Stomach smooth muscle (tissue), 2 donors: ENCODE measurements around the gene MED22.
"Not testable (repeated sequence)": the region's sequence is repeated elsewhere in the genome, so short reads cannot be mapped to it uniquely, and the experiment has no call there.

Source experiments
- H3K27ac ChIP-seq: one replicate; pipeline ENCODE4 v1.7.0; 2013; ENCODE audit warnings: mild to moderate bottlenecking, low read length, inconsistent platforms
- H3K27me3 ChIP-seq, 2 donors: one replicate each; pipeline ENCODE4 v1.7.0; 2013; ENCODE audit warnings: low read length in 2 of 2; ENCODE audit not compliant: insufficient read depth in 2 of 2, control insufficient read depth in 1 of 2
- H3K36me3 ChIP-seq, 2 donors: one replicate each; pipeline ENCODE4 v1.7.0; 2013; ENCODE audit warnings: low read length in 2 of 2; ENCODE audit not compliant: control insufficient read depth in 2 of 2, insufficient read depth in 2 of 2
- H3K4me1 ChIP-seq: one replicate; pipeline ENCODE4 v1.7.0; 2013; ENCODE audit warnings: low read length; ENCODE audit not compliant: control insufficient read depth, insufficient read depth
- H3K4me3 ChIP-seq, 2 donors: one replicate each; pipeline ENCODE4 v1.7.0; 2013; ENCODE audit warnings: low read length in 2 of 2
- H3K9ac ChIP-seq, 2 donors: one replicate each; pipeline ENCODE4 v1.7.0; 2013; ENCODE audit warnings: low read length in 2 of 2, mild to moderate bottlenecking in 1 of 2
- H3K9me3 ChIP-seq, 2 donors: one replicate each; pipeline ENCODE4 v1.7.0; 2013; ENCODE audit warnings: low read length in 2 of 2; ENCODE audit not compliant: control insufficient read depth in 2 of 2
- donor health status: healthy.
- donor health status: Pancreatic carcinoma.

MED22 gene

DNA sequence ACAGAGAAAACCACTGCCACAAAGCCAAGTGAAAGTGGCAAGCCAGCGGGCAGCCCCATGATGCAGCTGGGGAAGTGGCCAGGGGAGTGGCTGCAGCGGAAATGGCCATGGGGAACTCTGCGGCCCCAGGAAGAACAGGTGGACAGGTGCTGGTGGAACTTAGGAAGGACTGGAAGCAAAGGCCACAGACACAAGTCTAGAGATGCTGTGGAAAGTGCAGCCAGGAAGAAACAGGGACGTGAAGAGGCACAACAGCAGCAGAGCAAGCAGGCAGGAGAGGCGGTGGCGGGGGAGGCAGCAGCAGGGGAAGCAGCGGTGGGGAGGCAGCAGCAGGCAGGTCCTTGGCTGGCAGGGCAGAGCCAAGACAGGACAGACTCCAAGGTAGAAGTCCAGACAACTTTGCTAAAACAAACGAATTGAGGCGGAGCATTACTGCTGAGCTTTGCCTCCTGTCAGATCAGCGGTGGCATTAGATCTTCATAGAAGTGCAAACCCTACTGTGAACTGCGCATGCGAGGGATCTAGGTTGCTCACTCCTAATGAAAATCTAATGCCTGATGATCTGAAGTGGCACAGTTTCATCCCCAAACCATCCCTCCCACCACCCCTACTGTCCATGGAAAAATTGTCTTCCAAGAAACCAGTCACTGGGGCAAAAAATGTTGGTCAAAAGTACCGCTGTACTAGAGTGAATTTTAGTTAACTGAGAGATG lies 23.8 kb downstream of the MED22 start:
- Histone ChIP-seq H3K4me3 (no peak overlapping the region), H3K27me3 (no peaks in the 10 kb centered on the region), H3K9ac (no peak overlapping the region), H3K9me3 (no peaks in the 10 kb centered on the region), H3K4me1 (no peaks in the 10 kb centered on the region), H3K27ac (no peak overlapping the region), H3K36me3 (no peaks in the 10 kb centered on the region)

DNA sequence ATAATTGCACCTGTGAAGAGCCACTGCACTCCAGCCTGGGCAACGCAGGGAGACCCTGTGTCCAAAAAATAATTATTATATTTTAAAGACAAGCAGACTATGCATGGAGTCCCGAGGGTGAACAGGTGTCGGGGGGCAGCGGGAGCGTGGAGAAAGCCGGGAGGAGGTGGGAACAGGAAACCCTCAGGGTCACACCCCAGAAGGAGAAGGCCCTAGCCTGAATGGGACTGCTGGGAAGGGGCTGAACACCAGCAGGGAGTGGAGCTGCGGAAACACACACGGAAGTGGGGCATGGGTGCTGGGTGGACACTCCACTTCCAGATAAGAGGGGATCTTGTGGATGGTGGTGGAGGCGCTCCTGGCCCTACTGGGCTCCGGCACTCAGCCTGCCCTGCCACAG lies 24.7 kb downstream of the MED22 start:
- H3K9me3 ChIP-seq: no peaks in the 10 kb centered on the region
- no peaks in the 10 kb centered on the region for H3K4me1 ChIP-seq
- no peaks in the 10 kb centered on the region for H3K36me3 ChIP-seq
- H3K27me3 ChIP-seq: no peaks in the 10 kb centered on the region
- no peak overlapping the region for H3K27ac ChIP-seq
- H3K9ac ChIP-seq: no peak overlapping the region
- H3K4me3 ChIP-seq: no peak overlapping the region

DNA sequence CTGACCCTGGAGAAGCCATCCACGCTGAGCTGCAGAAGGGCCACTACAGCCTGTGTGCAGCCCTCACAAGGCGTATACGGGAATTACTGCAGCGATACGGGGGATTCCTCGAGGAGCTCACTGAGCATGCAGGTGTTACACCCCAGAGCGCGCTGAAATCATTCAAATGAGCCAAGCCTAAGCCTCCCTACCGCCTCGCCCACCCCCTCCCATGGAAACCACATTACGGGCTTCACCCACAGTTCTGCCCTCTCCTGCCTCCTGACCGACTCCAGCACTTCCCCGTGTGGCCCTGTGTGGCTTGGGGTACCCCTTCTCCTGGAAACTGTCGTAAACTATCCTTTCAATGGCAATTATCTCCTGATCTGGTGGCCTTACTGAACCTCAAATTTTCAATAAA lies 25.2 kb downstream of the MED22 start:
- H3K9ac ChIP-seq: no peak overlapping the region
- no peak overlapping the region for H3K4me3 ChIP-seq
- H3K9me3 ChIP-seq: no peaks in the 10 kb centered on the region
- no peaks in the 10 kb centered on the region for H3K27me3 ChIP-seq
- no peak overlapping the region for H3K27ac ChIP-seq
- H3K36me3 ChIP-seq: no peaks in the 10 kb centered on the region
- H3K4me1 ChIP-seq: no peaks in the 10 kb centered on the region

DNA sequence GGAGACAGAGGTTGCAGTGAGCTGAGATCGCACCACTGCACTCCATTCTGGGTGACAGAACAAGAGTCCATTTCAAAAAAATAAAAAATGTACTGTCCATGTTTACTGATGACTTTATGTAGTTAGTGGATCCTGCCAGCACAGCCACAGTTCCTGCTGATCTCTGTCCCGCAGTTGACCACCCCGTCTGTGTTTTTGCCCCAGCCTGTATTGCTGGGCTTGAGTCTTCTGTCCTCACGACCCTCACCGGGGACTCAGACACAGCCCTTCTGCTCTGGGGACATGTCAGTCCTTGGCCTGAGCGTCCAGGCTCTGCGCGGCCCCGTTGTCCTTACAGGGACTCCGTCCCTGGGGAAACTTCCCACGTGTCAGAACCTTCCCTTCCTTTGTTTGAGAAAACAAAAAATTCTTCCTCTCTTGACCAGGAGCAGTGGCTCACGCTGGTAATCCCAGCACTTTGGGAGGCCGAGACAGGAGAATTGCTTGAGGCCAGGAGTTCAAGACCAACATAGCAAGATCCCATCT lies 26.5 kb downstream of the MED22 start:
- no peaks in the 10 kb centered on the region for H3K4me1 ChIP-seq
- H3K9ac ChIP-seq: no peak overlapping the region
- no peak overlapping the region for H3K27ac ChIP-seq
- no peak overlapping the region for H3K4me3 ChIP-seq
- no peaks in the 10 kb centered on the region for H3K9me3 ChIP-seq
- H3K27me3 ChIP-seq: no peaks in the 10 kb centered on the region
- no peaks in the 10 kb centered on the region for H3K36me3 ChIP-seq

DNA sequence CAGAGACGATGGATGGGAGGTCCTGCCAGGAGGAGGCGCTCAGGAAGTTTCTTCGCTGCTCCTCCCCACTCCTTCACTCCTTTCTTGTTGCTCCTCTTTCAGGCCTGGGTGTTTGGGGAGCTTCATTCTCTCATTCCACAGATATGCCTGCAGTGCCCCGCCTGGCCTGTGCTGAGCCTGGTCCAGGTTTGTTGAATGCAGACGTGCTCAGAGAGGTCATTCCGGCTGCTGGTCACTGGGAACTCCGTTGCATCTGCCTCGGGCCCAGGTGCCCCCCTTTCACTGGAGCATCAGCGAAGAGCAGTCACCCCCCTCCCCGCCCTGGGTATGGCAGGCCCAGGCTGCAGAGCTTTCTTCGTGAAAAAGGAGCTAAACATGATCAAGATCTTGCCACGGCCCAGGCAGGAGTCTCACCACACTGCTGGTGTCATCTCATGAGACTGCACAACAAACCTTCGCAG lies 27.5 kb downstream of the MED22 start:
- no peak overlapping the region for H3K27ac ChIP-seq
- no peaks in the 10 kb centered on the region for H3K9me3 ChIP-seq
- H3K4me1 ChIP-seq: no peaks in the 10 kb centered on the region
- H3K36me3 ChIP-seq: no peaks in the 10 kb centered on the region
- H3K27me3 ChIP-seq: no peaks in the 10 kb centered on the region
- H3K4me3 ChIP-seq: no peak overlapping the region
- no peak overlapping the region for H3K9ac ChIP-seq

DNA sequence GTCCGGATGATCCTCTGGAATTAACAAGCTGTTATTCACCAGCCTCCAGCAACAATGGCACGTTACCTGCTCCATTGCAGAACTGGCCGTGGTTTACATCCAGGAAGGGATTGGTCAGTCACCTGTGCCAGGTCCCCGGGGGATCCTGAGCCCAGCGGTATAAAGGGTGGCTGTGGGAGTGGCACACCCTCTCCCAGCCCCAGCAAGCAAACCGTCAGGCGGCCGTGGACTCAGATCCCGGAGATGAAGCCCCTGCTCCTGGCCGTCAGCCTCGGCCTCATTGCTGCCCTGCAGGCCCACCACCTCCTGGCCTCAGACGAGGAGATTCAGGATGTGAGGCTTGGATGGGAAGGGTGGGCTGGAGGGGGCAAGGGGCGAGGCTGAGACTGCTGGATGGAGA lies 30.4 kb downstream of the MED22 start:
- not testable (repeated sequence) for H3K9ac ChIP-seq, H3K9me3 ChIP-seq, H3K4me3 ChIP-seq, H3K27me3 ChIP-seq, H3K36me3 ChIP-seq, H3K4me1 ChIP-seq, H3K27ac ChIP-seq

DNA sequence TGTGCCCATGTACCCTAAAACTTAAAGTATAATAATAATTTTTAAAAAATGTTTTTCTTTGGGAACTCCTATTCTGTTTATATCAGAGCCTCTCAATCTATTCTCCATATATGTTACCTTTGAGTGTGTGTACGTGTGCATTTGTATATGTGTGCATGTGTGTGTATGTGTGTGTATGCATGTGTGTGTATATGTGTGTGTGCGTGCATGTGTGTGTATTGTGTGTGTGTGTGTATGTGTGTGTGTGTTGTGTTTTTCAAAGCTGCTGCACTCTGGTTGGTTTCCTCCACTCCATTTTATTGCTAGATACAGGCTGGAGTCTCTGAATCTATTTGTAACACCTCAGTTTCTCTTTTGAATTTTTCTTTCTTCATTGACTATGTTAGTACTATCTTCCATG lies 31.9 kb downstream of the MED22 start:
- no peak overlapping the region for H3K9ac ChIP-seq
- no peaks in the 10 kb centered on the region for H3K4me1 ChIP-seq
- H3K9me3 ChIP-seq: no peaks in the 10 kb centered on the region
- no peaks in the 10 kb centered on the region for H3K36me3 ChIP-seq
- H3K27me3 ChIP-seq: no peaks in the 10 kb centered on the region
- no peak overlapping the region for H3K4me3 ChIP-seq
- no peak overlapping the region for H3K27ac ChIP-seq

DNA sequence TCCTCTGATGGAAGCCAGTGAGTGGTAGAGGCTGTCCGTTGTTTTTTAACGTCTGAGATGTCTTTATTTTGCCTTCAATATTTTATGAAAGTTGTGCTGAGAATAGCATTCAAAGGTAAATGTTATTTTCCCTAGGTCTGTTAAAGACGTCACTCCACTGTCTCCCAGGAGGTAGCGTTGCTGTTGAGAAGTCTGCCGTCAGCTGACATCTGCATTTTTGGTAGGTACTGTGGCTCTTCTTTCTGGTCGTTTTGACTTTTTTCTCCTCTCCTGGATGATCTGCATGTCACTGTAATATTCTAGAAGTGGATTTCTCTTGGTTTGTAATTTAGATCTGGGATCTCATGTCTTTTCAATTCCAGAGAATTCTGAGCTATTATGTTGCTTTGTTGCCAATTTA lies 38.3 kb downstream of the MED22 start:
- H3K9ac ChIP-seq: no peak overlapping the region
- H3K4me3 ChIP-seq: no peak overlapping the region
- H3K4me1 ChIP-seq: no peaks in the 10 kb centered on the region
- peaks cover 0 to 7% of the 10 kb centered on the region in 2 donors for H3K27me3 ChIP-seq
- H3K27ac ChIP-seq: no peak overlapping the region
- H3K36me3 ChIP-seq: no peaks in the 10 kb centered on the region
- no peaks in the 10 kb centered on the region for H3K9me3 ChIP-seq

DNA sequence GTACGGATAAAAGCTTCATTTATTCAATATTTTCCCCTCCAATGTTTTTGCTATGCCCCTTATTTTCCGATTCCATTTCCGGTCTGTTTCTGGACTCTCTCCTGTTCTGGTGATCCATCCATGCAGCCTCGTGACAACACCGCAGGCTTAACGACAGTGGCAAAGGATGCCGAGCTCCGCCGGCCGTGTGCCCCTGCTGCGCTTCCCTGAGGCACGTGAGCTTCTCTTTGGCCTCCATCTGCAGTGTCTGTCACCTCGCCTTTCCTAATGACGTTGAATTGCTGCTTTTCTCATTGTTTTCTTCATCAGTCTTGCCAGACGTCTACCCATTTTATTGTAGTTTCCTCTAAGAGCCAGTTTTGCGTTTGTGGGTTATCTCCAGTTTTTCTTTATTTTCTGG lies 40.6 kb downstream of the MED22 start:
- peaks cover 0 to 10% of the 10 kb centered on the region in 2 donors for H3K27me3 ChIP-seq
- no peaks in the 10 kb centered on the region for H3K4me1 ChIP-seq
- no peak overlapping the region for H3K9ac ChIP-seq
- no peaks in the 10 kb centered on the region for H3K9me3 ChIP-seq
- H3K4me3 ChIP-seq: no peak overlapping the region
- H3K27ac ChIP-seq: no peak overlapping the region
- H3K36me3 ChIP-seq: no peaks in the 10 kb centered on the region

DNA sequence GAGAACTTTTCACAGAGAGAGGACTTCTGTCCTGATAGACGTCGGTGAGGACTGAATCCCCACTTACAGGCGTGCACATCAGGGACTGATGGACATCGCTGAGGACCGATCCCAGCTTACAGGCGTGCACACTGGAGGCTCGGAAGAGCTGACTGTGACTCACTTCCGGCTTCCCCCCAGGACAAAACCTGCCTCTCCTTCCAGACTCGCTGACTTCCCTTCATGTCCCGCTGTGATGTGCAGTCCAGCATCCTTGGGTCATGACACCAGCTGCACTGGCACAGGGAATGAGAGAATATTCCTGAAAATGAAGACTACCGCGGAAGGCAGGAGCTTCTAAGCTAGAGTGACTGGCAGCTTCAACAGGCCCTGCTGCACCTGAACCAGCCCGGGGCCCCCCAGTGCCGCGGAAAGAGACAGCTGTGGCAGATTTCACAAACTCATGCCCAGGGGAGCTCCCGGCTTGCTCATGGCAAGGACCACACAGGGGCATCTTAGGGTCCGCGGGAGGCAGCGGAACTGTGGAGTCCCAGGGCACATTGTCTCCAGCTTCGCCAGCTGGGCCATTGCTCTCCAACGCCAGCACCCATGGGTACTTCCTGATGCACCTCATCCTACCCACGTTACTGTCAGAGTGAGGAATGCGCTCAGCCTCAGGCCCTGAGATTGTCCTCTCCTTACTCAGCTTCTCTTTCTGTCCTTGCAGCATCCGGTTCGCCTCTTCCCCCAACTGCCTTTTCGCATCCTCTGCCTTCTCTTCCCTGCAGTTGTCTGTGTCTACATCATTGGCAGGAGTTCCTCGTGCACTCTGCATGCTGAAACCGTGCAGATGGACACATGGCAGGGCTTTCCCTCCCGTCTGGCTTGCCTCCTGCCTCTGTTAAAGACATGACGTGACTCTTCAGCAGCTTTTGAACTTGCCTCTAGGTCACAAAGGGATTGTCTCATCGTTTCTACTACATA lies 41.4 kb downstream of the MED22 start:
- Histone ChIP-seq H3K36me3 (no peaks in the 10 kb centered on the region), H3K4me3 (no peak overlapping the region), H3K4me1 (no peaks in the 10 kb centered on the region), H3K9me3 (no peaks in the 10 kb centered on the region), H3K27ac (no peak overlapping the region), H3K9ac (no peak overlapping the region), H3K27me3 (peaks cover 0 to 12% of the 10 kb centered on the region in 2 donors)
